IMR-90 (cell line): Measurements from ENCODE around the gene KCNIP1. TPM values are rescaled to one million over a fixed set of nuclear protein-coding genes. Genes with fewer than 3 reads are reported as not detected.

ENCODE experiments used
- ATAC-seq: fragments of 200-7000 bp; cut with Tn5 transposase; 2 replicates; pipeline ENCODE4 v1.9.1; 2020; ENCODE audit warnings: low read depth, mild to moderate bottlenecking, moderate library complexity
- BruUV-seq: library from RNA; stranded (reverse); fragments of 400-500 nt; replicated peaks from 2 replicates; lab custom pipeline; 2021; lab: Mats Ljungman, UMichigan
- CTCF ChIA-PET: fragments of 300-600 bp; formaldehyde crosslinking; extraction: SDS; loops from one replicate; lab custom pipeline; 2021; ENCODE audit warnings: antibody characterized with exemption; lab: Yijun Ruan, JAX
- POLR2A ChIA-PET: fragments of 300-600 bp; sonication (Branson Sonifier 250); formaldehyde crosslinking; loops from one replicate; lab custom pipeline; 2022; ENCODE audit warnings: antibody characterized with exemption; ENCODE audit not compliant: unreplicated experiment; lab: Charles Lee
- DNase-seq: peaks from one replicate; pipeline ENCODE4 v3.0.0; 2013
- H2AFZ ChIP-seq: replicated peaks from 2 replicates; pipeline ENCODE3; 2013; ENCODE audit warnings: low read length, mild to moderate bottlenecking; ENCODE audit not compliant: poor library complexity
- H2AK5ac ChIP-seq: 2 replicates; pipeline ENCODE4 v1.6.1; 2013; ENCODE audit warnings: low read depth, low read length, inconsistent platforms
- H2AK9ac ChIP-seq: replicated peaks from 2 replicates; pipeline ENCODE3; 2013; ENCODE audit warnings: mild to moderate bottlenecking, low read depth, low read length, moderate library complexity; ENCODE audit not compliant: poor library complexity
- H2BK120ac ChIP-seq: 2 replicates; pipeline ENCODE4 v1.6.1; 2013; ENCODE audit warnings: low read depth, low read length, inconsistent platforms
- H2BK15ac ChIP-seq: 3 replicates; pipeline ENCODE4 v1.6.1; 2013; ENCODE audit warnings: low read depth, low read length, inconsistent platforms
- H2BK20ac ChIP-seq: 2 replicates; pipeline ENCODE4 v1.6.1; 2013; ENCODE audit warnings: low read depth, mild to moderate bottlenecking, inconsistent platforms, low read length, moderate library complexity
- H2BK5ac ChIP-seq: 2 replicates; pipeline ENCODE4 v1.6.1; 2013; ENCODE audit warnings: mild to moderate bottlenecking, low read depth, low read length, inconsistent platforms; ENCODE audit not compliant: poor library complexity, severe bottlenecking
- H3K14ac ChIP-seq: replicated peaks from 2 replicates; pipeline ENCODE4 v1.6.1; 2013; ENCODE audit warnings: low read depth, low read length, inconsistent platforms
- H3K18ac ChIP-seq: 2 replicates; pipeline ENCODE4 v1.6.1; 2013; ENCODE audit warnings: low read depth, low read length, control low read depth
- H3K23ac ChIP-seq: 2 replicates; pipeline ENCODE4 v1.6.1; 2013; ENCODE audit warnings: low read depth, low read length, inconsistent platforms
- H3K27ac ChIP-seq: 2 replicates; pipeline ENCODE4 v1.5.1; 2013; ENCODE audit warnings: mild to moderate bottlenecking, control low read depth, low read length; ENCODE audit not compliant: insufficient read depth
- H3K27me3 ChIP-seq: 2 replicates; pipeline ENCODE4 v1.6.1; 2013; ENCODE audit warnings: low read length; ENCODE audit not compliant: control insufficient read depth, insufficient read depth
- H3K36me3 ChIP-seq: 2 replicates; pipeline ENCODE4 v1.6.1; 2013; ENCODE audit warnings: low read length, mixed read lengths; ENCODE audit not compliant: control insufficient read depth, insufficient read depth
- H3K4ac ChIP-seq: 2 replicates; pipeline ENCODE4 v1.6.1; 2013; ENCODE audit warnings: low read depth, low read length, inconsistent platforms
- H3K4me1 ChIP-seq: 2 replicates; pipeline ENCODE4 v1.6.1; 2013; ENCODE audit warnings: low read length, mixed read lengths; ENCODE audit not compliant: control insufficient read depth, insufficient read depth
- H3K4me2 ChIP-seq: 2 replicates; pipeline ENCODE4 v1.6.1; 2013; ENCODE audit warnings: low read depth, mild to moderate bottlenecking, control low read depth, low read length, moderate library complexity
- H3K4me3 ChIP-seq: 2 replicates; pipeline ENCODE4 v1.5.1; 2013; ENCODE audit warnings: low read depth, mild to moderate bottlenecking, control low read depth, low read length, moderate library complexity; ENCODE audit not compliant: insufficient read depth
- H3K56ac ChIP-seq: 2 replicates; pipeline ENCODE4 v1.6.1; 2013; ENCODE audit warnings: low read length, inconsistent platforms; ENCODE audit not compliant: insufficient read depth; ENCODE audit errors: extremely low read depth
- H3K79me1 ChIP-seq, 2 experiments: 2 replicates each; pipeline ENCODE4 v1.6.1; 2013; ENCODE audit warnings: low read length in 2 of 2, inconsistent platforms in 1 of 2, low read depth in 1 of 2
- H3K9ac ChIP-seq: 2 replicates; pipeline ENCODE4 v1.6.1; 2013; ENCODE audit warnings: low read depth, low read length, control low read depth
- H3K9me1 ChIP-seq: 2 replicates; pipeline ENCODE4 v1.6.1; 2013; ENCODE audit warnings: low read length, inconsistent platforms; ENCODE audit not compliant: insufficient read depth
- H3K9me3 ChIP-seq: 2 replicates; pipeline ENCODE4 v1.6.1; 2013; ENCODE audit warnings: low read length; ENCODE audit not compliant: control insufficient read depth, insufficient read depth
- H4K20me1 ChIP-seq: 2 replicates; pipeline ENCODE4 v1.6.1; 2013; ENCODE audit warnings: low read length, inconsistent platforms; ENCODE audit not compliant: insufficient read depth
- H4K5ac ChIP-seq: 2 replicates; pipeline ENCODE4 v1.6.1; 2013; ENCODE audit warnings: mild to moderate bottlenecking, low read depth, low read length, control low read depth
- H4K8ac ChIP-seq, 2 experiments: 2 replicates each; pipeline ENCODE4 v1.6.1; 2013; ENCODE audit warnings: low read depth in 2 of 2, low read length in 2 of 2, control low read depth in 1 of 2, inconsistent platforms in 1 of 2
- H4K91ac ChIP-seq: 2 replicates; pipeline ENCODE4 v1.6.1; 2013; ENCODE audit warnings: low read depth, low read length, inconsistent platforms; ENCODE audit not compliant: insufficient read depth
- MAFK ChIP-seq: IDR thresholded peaks from 2 replicates; pipeline ENCODE4 v1.6.1; 2012; ENCODE audit warnings: low read depth, low read length, improper control_type of control experiment
- MXI1 ChIP-seq: IDR thresholded peaks from 2 replicates; pipeline ENCODE4 v1.6.1; 2012; ENCODE audit warnings: low read depth, mild to moderate bottlenecking, low read length, moderate library complexity, borderline replicate concordance
- USF2 ChIP-seq: fragments of 150-350 bp; IDR thresholded peaks from 2 replicates; pipeline ENCODE4 v1.6.1; 2017; ENCODE audit warnings: mild to moderate bottlenecking, antibody characterized with exemption, low read length, low read depth
- WGBS, 2 experiments: methylation state at CpG; one replicate each; pipeline versions ENCODE4 v1.1.5 to v1.1.7; 2013; ENCODE audit warnings: missing lambda C conversion rate in 2 of 2; ENCODE audit not compliant: insufficient read length in 1 of 2; ENCODE audit errors: extremely low coverage in 2 of 2; 5-methylcytosine and 5-hydroxymethylcytosine counted together
- dilution Hi-C: fragments of 300-500 bp; cut with HindIII; formaldehyde crosslinking; loops from one replicate; pipeline ENCODE4 v1.14.3; 2018; ENCODE audit warnings: low sequenced_read_pairs; ENCODE audit not compliant: unreplicated experiment
- in situ Hi-C: fragments of 300-500 bp; cut with MboI; formaldehyde crosslinking; loops from 3 replicates; pipeline ENCODE4 v1.14.3; 2019; ENCODE audit warnings: low sequenced_read_pairs, inconsistent platforms, mixed read lengths
- intact Hi-C: fragments of 100-400 bp; cut with micrococcal nuclease; formaldehyde crosslinking; loops from 2 replicates; pipeline ENCODE4 v1.10.0; 2022
- polyA plus RNA-seq, 3 experiments: library from polyadenylated mRNA; depleted of rRNA; stranded (reverse); fragments of >200 nt; gene quantifications; 2 replicates each; pipeline ENCODE4 v1.2.3, GENCODE V29; 2012; ENCODE audit warnings: low replicate concordance in 1 of 3
- total RNA-seq: library from RNA; depleted of rRNA; stranded (reverse); fragments of >200 nt; gene quantifications from 2 replicates; pipeline ENCODE4 v1.2.3, GENCODE V29; 2012
- TF ChIP-seq, protein P1 (sequence below): fragments of 150-350 bp; IDR thresholded peaks from 2 replicates; pipeline ENCODE4 v1.6.1; 2016; ENCODE audit warnings: low read depth, mild to moderate bottlenecking, low read length, moderate library complexity, borderline replicate concordance

Gene KCNIP1
- total and polyA plus RNA-seq, 2 of the 4 experiments (the other 2 are of a cell fraction) = not detected

DNA sequence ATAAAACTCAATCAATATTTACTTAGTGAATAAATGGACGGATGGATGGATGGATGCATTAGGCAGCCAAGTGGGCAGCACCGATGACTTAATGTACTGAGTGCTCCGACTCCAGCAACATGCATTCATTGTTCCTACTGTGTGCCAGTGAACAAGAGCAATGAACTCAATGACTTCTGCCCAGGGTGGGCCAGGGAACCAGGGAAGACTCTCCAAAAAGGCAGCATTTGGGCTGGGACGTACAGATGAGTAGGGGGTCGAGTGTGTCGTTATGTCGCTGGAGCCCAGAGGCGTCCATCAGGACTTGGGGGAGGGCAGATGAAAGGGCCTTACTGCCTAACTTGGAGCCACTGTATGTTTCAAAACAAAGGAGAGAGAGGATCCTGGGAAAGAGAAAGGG is 126.4 kb downstream of the KCNIP1 start:
- POLR2A ChIA-PET = no interaction called here
- in situ Hi-C loops = no loop called here
- Histone ChIP-seq H4K20me1 (no peaks in the 10 kb centered on the region; the same call in 1 of the 2 replicates), H2BK20ac (no peak overlapping the region), H3K4me1 (peaks cover 4% of the 10 kb centered on the region; the same call in 1 of the 2 replicates), H2BK15ac (no peak overlapping the region), H4K8ac (no peak overlapping the region), H3K9ac (no peak overlapping the region), H3K23ac (no peak overlapping the region), H3K9me1 (no peaks in the 10 kb centered on the region), H2BK5ac (no peak overlapping the region), H3K27ac (no peak overlapping the region), H3K9me3 (no peaks in the 10 kb centered on the region), H2AK9ac (no peak overlapping the region), H3K18ac (no peak overlapping the region), H3K4me2 (no peak overlapping the region), H4K5ac (no peak overlapping the region), H2AK5ac (no peak overlapping the region), H3K4me3 (no peak overlapping the region), H3K14ac (no peak overlapping the region), H4K91ac (no peak overlapping the region), H3K79me1 (no peaks in the 10 kb centered on the region), H3K36me3 (no peaks in the 10 kb centered on the region), H3K27me3 (peaks cover 5% of the 10 kb centered on the region), H2AFZ (no peak overlapping the region), H2BK120ac (no peak overlapping the region), H3K4ac (no peak overlapping the region), H3K56ac (no peak overlapping the region)
- TF ChIP-seq, protein P1, sequence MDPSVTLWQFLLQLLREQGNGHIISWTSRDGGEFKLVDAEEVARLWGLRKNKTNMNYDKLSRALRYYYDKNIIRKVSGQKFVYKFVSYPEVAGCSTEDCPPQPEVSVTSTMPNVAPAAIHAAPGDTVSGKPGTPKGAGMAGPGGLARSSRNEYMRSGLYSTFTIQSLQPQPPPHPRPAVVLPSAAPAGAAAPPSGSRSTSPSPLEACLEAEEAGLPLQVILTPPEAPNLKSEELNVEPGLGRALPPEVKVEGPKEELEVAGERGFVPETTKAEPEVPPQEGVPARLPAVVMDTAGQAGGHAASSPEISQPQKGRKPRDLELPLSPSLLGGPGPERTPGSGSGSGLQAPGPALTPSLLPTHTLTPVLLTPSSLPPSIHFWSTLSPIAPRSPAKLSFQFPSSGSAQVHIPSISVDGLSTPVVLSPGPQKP = no peak
- TF ChIP-seq MAFK (no peak), MXI1 (no peak), USF2 (no peak)
- CTCF ChIA-PET = interaction anchor here (2.3 kb wide), 1 partner anchor 195 kb away, joined by 10 read pairs; no protein-coding TSS in a partner anchor
- ATAC-seq (no peak), DNase-seq (no peak)
- dilution Hi-C loops = no loop called here
- WGBS, 2 experiments = 89% methylated on average over 5 of the region's 8 CpGs; no CpG with 5 or more reads in 1 of the 2 experiments
- BruUV-seq = no TSS peak
- intact Hi-C loops = loop anchor here (5.0 to 10.0 kb wide), 2 partner anchors 533 to 575 kb away; no protein-coding TSS in a partner anchor
